Vagina (tissue), 2 donors: Measurements from ENCODE around the gene DNAI1.

Experiments used
- POLR2AphosphoS5 ChIP-seq, 2 donors: sonication (generic); formaldehyde crosslinking; IDR thresholded peaks; one replicate each; pipeline ENCODE4 v1.9.0; 2017; ENCODE audit warnings: antibody characterized with exemption in 2 of 2, mild to moderate bottlenecking in 2 of 2, low read depth in 1 of 2; ENCODE audit not compliant: insufficient read depth in 1 of 2
- TF ChIP-seq, protein P1 (sequence below), 3 experiments: fragments of 450-650 bp in 2 of 3; fragments of 200-600 bp in 1 of 3; sonication (generic) in 1 of 3; IDR thresholded peaks; one replicate each; pipeline ENCODE4 v1.5.1; 2017 to 2019; ENCODE audit warnings: antibody characterized with exemption in 3 of 3, mild to moderate bottlenecking in 2 of 3, moderate library complexity in 2 of 3

DNA sequence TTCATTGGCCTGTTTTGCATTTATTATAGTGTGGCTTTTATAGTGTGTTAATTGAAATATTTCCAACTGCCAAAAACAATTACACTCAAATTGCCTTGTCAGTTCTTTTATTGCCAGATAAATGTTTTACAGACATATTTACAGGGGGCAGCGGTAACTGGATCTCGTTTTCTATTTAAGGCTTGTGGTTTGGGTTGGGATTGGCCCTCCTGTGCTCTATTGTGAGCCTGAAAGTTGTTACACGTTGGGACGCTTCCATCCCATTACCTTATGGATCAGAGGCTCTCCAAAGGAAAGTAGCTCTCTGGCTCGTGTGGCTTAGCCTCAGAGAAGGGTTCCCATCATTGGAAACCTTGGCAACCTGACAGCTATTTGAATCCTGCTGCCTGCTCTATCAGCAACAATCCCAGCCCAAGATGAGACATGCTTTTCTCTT, 20.8 kb downstream of the DNAI1 start:
- TF ChIP-seq, protein P1, sequence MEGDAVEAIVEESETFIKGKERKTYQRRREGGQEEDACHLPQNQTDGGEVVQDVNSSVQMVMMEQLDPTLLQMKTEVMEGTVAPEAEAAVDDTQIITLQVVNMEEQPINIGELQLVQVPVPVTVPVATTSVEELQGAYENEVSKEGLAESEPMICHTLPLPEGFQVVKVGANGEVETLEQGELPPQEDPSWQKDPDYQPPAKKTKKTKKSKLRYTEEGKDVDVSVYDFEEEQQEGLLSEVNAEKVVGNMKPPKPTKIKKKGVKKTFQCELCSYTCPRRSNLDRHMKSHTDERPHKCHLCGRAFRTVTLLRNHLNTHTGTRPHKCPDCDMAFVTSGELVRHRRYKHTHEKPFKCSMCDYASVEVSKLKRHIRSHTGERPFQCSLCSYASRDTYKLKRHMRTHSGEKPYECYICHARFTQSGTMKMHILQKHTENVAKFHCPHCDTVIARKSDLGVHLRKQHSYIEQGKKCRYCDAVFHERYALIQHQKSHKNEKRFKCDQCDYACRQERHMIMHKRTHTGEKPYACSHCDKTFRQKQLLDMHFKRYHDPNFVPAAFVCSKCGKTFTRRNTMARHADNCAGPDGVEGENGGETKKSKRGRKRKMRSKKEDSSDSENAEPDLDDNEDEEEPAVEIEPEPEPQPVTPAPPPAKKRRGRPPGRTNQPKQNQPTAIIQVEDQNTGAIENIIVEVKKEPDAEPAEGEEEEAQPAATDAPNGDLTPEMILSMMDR (IDR thresholded peaks at IDR 0.05), result no peak
- TF ChIP-seq POLR2AphosphoS5 (IDR thresholded peaks at IDR 0.05; ENCODE audit: insufficient read depth in 1 of 2, low read depth in 1 of 2), result no peak
